Glutamatergic neuron (in vitro differentiated cells): ENCODE data around the gene HOXD13. TPM values are rescaled to one million over a fixed set of nuclear protein-coding genes. Genes with fewer than 3 reads are reported as not detected.

Source experiments
- DNase-seq: peaks from one replicate; pipeline ENCODE4 v3.0.0; 2022
- H3K27ac Mint-ChIP-seq: one replicate; pipeline ENCODE4 v1.8.0; 2020; ENCODE audit warnings: mild to moderate bottlenecking, mixed read lengths, inconsistent platforms; ENCODE audit not compliant: unreplicated experiment
- H3K27me3 Mint-ChIP-seq: one replicate; pipeline ENCODE4 v1.8.0; 2020; ENCODE audit warnings: mild to moderate bottlenecking, moderate library complexity, mixed read lengths, inconsistent platforms; ENCODE audit not compliant: unreplicated experiment
- H3K36me3 Mint-ChIP-seq: one replicate; pipeline ENCODE4 v1.8.0; 2020; ENCODE audit warnings: mild to moderate bottlenecking, mixed read lengths, inconsistent platforms; ENCODE audit not compliant: unreplicated experiment
- H3K4me1 Mint-ChIP-seq: one replicate; pipeline ENCODE4 v1.8.0; 2020; ENCODE audit warnings: mild to moderate bottlenecking, low read depth, mixed read lengths, inconsistent platforms; ENCODE audit not compliant: unreplicated experiment
- H3K4me3 Mint-ChIP-seq: one replicate; pipeline ENCODE4 v1.8.0; 2020; ENCODE audit warnings: mild to moderate bottlenecking, mixed read lengths, inconsistent platforms; ENCODE audit not compliant: unreplicated experiment
- H3K9me3 Mint-ChIP-seq: one replicate; pipeline ENCODE4 v1.8.0; 2020; ENCODE audit warnings: mild to moderate bottlenecking, moderate library complexity, mixed read lengths, inconsistent platforms; ENCODE audit not compliant: unreplicated experiment
- CTCF ChIP-seq: fragments of 200-600 bp; sonication (generic); IDR thresholded peaks from one replicate; pipeline ENCODE4 v1.5.0; 2021; ENCODE audit not compliant: partially characterized antibody, unreplicated experiment
- total RNA-seq: library from RNA; stranded (reverse); fragmentation: NEBNext Ultra II Directional; extraction: Animal tissue kit (Norgen Biotek cat#: 25700); gene quantifications from one replicate; pipeline ENCODE4 v1.2.1, GENCODE V29; 2021; ENCODE audit not compliant: unreplicated experiment

Gene HOXD13
- total RNA-seq, 1 donor from 2014 or later = 0.17 TPM

- H3K4me3 Mint-ChIP-seq = no peak overlapping the region
- peaks cover 6% of the 10 kb centered on the region for H3K9me3 Mint-ChIP-seq
- no peak overlapping the region for H3K27ac Mint-ChIP-seq
- H3K27me3 Mint-ChIP-seq = peaks cover 48% of the 10 kb centered on the region
- DNase-seq = no peak
- peaks cover 11% of the 10 kb centered on the region for H3K36me3 Mint-ChIP-seq
- no peaks in the 10 kb centered on the region for H3K4me1 Mint-ChIP-seq
- TF ChIP-seq CTCF = no peak
These were observed 25.4 kb downstream of the HOXD13 start for GRCh38 chr2:176117823-176118371.

GRCh38 chr2:176118601-176119339 lies 26.2 kb downstream of the HOXD13 start:
- Mint-ChIP-seq H3K9me3 (peaks cover 8% of the 10 kb centered on the region), H3K4me1 (peaks cover under 1% of the 10 kb centered on the region), H3K36me3 (peaks cover 6% of the 10 kb centered on the region), H3K27ac (no peak overlapping the region), H3K27me3 (peaks cover 48% of the 10 kb centered on the region), H3K4me3 (no peak overlapping the region)
- DNase-seq = no peak
- TF ChIP-seq CTCF = peak; percentile 67

GRCh38 chr2:176120364-176121189 lies 28.1 kb downstream of the HOXD13 start:
- H3K27me3 Mint-ChIP-seq = peaks cover 51% of the 10 kb centered on the region
- no peak overlapping the region for H3K4me3 Mint-ChIP-seq
- DNase-seq = no peak
- no peak overlapping the region for H3K27ac Mint-ChIP-seq
- peaks cover 14% of the 10 kb centered on the region for H3K9me3 Mint-ChIP-seq
- peaks cover 6% of the 10 kb centered on the region for H3K36me3 Mint-ChIP-seq
- H3K4me1 Mint-ChIP-seq = peaks cover 3% of the 10 kb centered on the region
- no peak for TF ChIP-seq CTCF

GRCh38 chr2:176121190-176122051 lies 28.9 kb downstream of the HOXD13 start:
- Mint-ChIP-seq H3K4me1 (peaks cover 3% of the 10 kb centered on the region), H3K9me3 (peaks cover 14% of the 10 kb centered on the region), H3K27me3 (peaks cover 51% of the 10 kb centered on the region), H3K36me3 (peaks cover 6% of the 10 kb centered on the region), H3K27ac (no peak overlapping the region), H3K4me3 (no peak overlapping the region)
- no peak for DNase-seq
- no peak for TF ChIP-seq CTCF
